Amniotic stem cell (primary cell): Measurements from ENCODE around the gene PLEKHO1.
A peak's percentile ranks its signal among the peaks of the same experiment; 100 is the strongest.
"Not testable (repeated sequence)": the region's sequence is repeated elsewhere in the genome, so short reads cannot be mapped to it uniquely, and the experiment has no call there.

ENCODE experiments used
- DNase-seq: peaks from one replicate; lab custom pipeline; 2025; lab: John Stamatoyannopoulos, UW

Gene PLEKHO1

GRCh38 chr1:150173141-150173585 lies 23.4 kb downstream of the PLEKHO1 start:
- no peak for DNase-seq

GRCh38 chr1:150176593-150176992 lies 26.9 kb downstream of the PLEKHO1 start:
- DNase-seq, result no peak

DNA sequence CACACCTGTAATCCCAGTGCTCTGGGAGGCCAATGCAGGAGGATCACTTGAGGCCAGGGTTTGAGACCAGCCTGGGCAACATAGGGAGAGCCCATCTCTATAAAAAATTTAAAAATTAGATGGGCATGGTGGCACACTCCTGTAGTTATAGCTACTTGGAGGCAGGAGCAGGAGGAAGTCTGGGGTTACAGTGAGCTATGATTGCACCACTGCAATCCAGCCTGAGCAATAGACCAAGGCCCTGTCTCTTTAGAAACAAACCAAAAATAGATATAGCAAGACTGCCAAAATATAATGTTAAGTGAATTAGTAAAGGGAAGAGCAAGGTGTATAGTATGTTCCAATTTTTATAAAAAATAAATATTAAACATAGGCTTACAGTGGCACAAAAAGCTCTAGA lies 28.8 kb downstream of the PLEKHO1 start:
- DNase-seq, result no peak

- DNase-seq, result no peak
Observed at GRCh38 chr1:150179867-150180266, 30.2 kb downstream of the PLEKHO1 start.

- DNase-seq, result no peak
Observed at GRCh38 chr1:150180474-150180873, 30.8 kb downstream of the PLEKHO1 start.

GRCh38 chr1:150182247-150182646 lies 32.5 kb downstream of the PLEKHO1 start:
- no peak for DNase-seq

- DNase-seq, result no peak
Observed at GRCh38 chr1:150183061-150183460, 33.3 kb downstream of the PLEKHO1 start.

DNA sequence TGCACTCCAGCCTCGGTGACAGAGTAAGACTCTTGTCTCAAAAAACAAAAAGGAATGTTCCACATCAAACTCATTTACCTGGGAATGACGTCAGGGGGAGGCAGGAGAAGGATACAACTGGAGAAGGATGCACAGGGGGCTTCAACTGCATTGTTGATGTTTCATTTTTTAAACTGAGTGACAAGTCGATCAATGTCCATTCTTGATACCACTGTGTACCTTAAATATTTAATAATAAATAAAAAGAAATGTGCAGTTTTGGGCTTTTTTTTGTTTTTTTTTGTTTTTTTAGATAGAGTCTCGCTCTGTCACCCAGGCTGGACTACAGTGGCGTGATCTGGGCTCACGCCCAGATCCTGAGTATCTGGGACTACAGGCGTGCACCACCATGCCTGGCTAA lies 35.8 kb downstream of the PLEKHO1 start:
- DNase-seq, result no peak

- not testable (repeated sequence) for DNase-seq
Observed at GRCh38 chr1:150186438-150186788, 36.7 kb downstream of the PLEKHO1 start.

DNA sequence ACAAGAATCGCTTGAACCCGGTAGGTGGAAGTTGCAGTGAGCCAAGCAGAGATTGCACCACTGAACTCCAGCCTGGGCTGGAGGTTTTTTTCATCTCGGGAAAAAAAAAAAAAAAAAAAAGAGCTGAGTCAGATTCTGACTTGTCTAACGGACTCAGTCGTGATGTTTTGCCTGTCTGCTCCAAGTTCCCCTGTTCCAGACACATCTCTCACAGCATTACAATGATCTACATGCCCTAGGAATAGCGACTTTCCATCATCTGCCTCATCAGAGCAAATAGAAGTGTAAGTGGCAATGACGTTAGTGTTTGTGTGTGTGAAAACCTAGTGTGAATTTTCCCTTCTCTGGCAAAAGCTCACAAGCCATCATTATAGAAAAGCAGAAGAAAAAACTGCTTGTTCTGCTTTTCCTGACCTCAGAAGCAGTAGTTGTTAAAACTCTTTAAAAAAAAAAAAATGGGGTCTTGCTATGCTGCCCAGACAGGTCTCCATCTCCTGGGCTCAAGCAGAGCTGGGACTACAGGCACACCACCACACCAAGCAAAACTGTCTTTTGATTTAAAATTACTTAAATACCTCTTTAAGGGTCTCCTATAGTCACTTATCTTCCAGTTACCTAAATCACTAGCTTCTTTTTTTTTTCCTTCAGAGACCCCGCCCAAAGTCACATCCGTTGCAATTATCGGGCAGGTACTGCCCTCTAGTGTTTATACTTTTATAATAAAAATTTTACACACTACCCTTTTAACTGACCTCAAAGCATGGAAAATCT lies 37.3 kb downstream of the PLEKHO1 start:
- DNase-seq, result peak; percentile 37

DNA sequence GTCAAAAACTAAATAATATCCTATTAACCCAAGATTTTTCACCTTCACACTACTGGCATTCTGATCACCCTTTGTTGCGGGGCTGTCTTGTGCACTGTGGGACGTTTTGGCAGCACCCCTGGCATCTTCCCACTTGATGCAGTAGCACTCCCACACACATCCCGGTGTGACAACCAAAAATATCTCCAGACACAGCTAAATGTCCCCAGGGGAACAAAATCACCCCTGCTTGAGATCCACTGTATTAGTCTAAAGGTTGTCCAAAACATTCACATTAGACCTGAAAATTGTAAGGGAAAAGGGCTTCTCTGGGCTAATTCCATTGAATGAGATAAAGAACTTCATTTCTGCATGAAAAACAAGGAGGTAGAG lies 37.8 kb downstream of the PLEKHO1 start:
- DNase-seq, result no peak

GRCh38 chr1:150192012-150192411 lies 42.3 kb downstream of the PLEKHO1 start:
- peak; percentile 49 for DNase-seq

GRCh38 chr1:150194381-150195031 lies 44.8 kb downstream of the PLEKHO1 start:
- DNase-seq, result peak; percentile 12

DNA sequence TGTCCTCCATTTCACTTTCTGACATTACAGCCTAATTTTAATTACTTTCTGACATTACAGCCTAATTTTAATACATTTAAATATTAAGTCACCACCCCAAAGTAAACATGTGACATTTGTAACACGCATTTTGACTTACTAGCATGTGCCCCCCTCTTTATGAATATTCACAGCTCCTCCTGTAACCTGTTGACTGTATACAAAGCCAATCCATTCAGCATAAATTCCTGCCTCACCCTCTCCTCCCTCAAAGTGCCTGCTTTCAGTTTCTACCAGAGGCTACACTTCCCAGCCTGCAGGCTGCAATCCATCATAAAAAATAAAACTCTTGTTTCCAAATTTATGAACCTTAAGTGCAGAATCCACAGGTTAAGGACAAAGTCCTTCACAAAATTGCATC lies 46.7 kb downstream of the PLEKHO1 start:
- no peak for DNase-seq

GRCh38 chr1:150207281-150207971 lies 57.7 kb downstream of the PLEKHO1 start:
- no peak for DNase-seq

DNA sequence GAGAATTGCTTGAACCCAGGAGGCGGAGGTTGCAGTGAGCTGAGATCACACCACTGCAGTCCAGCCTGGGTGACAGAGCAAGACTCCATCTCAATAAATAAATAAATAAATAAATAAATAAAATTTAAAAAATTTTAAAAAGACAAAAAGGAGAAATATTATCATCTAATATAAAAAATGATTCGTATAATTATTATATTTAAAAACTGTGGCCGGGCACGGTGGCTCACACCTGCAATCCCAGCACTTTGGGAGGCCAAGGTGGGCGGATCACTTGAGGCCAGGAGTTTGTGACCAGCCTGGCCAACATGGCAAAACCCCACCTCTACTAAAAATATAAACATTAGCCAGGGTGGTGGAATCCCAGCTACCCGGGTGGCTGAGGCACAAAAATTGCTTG lies 58.7 kb downstream of the PLEKHO1 start:
- DNase-seq, result not testable (repeated sequence)
